Epithelial cell of umbilical artery (primary cell): ENCODE data around the gene TBC1D20. TPM values are rescaled to one million over a fixed set of nuclear protein-coding genes. Genes with fewer than 3 reads are reported as not detected.

ENCODE experiments used
- total RNA-seq: library from RNA; depleted of rRNA; stranded (reverse); fragments of >200 nt; gene quantifications from 2 replicates; pipeline ENCODE4 v1.2.3, GENCODE V29; 2014

TBC1D20 gene, protein sequence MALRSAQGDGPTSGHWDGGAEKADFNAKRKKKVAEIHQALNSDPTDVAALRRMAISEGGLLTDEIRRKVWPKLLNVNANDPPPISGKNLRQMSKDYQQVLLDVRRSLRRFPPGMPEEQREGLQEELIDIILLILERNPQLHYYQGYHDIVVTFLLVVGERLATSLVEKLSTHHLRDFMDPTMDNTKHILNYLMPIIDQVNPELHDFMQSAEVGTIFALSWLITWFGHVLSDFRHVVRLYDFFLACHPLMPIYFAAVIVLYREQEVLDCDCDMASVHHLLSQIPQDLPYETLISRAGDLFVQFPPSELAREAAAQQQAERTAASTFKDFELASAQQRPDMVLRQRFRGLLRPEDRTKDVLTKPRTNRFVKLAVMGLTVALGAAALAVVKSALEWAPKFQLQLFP
- 18.7 and 21.4 TPM in 2 replicates for total RNA-seq

GRCh38 chr20:462199-462991 lies at the start of gene TBC1D20:
Gene TBC1D20 (minus strand): TSS chr20:462533. CDS start chr20:462405, 128 bp downstream.

GRCh38 chr20:407953-408842 lies 54.1 kb downstream of the TBC1D20 start, which contains the start of gene RBCK1:
Gene RBCK1 (plus strand): TSS chr20:408299. CDS start chr20:408758, 459 bp downstream.

Other genes starting within 250 kb of the TBC1D20 start
- not detected in 2 replicates for gene DEFB129, start 235.3 kb downstream of the TBC1D20 start, total RNA-seq
- gene DEFB132, start 204.8 kb downstream of the TBC1D20 start, total RNA-seq: not detected in 2 replicates
- 1.6 and 4.7 TPM in 2 replicates for gene C20orf96, start 171.8 kb downstream of the TBC1D20 start, total RNA-seq
- 19.5 and 39.2 TPM in 2 replicates for gene ZCCHC3, start 165.0 kb downstream of the TBC1D20 start, total RNA-seq
- 3.6 and 6.2 TPM in 2 replicates for gene SOX12, start 137.0 kb downstream of the TBC1D20 start, total RNA-seq
- gene NRSN2, start 115.4 kb downstream of the TBC1D20 start, total RNA-seq: 8.8 and 29.2 TPM in 2 replicates
- 59.8 and 61.4 TPM in 2 replicates for gene TRIB3, start 81.8 kb downstream of the TBC1D20 start, total RNA-seq
- 52.0 and 91.2 TPM in 2 replicates for gene RBCK1, start 54.2 kb downstream of the TBC1D20 start, total RNA-seq
- gene CSNK2A1, start 81.3 kb upstream of the TBC1D20 start, total RNA-seq: 95.5 and 149 TPM in 2 replicates
- 0.32 and 2.0 TPM in 2 replicates for gene TCF15, start 147.8 kb upstream of the TBC1D20 start, total RNA-seq
- gene SRXN1, start 190.7 kb upstream of the TBC1D20 start, total RNA-seq: 55.5 and 79.9 TPM in 2 replicates
- gene SCRT2, start 213.3 kb upstream of the TBC1D20 start, total RNA-seq: not detected in 2 replicates